Upper lobe of left lung (tissue), 4 donors: ENCODE results near the gene SIK3.

Source experiments
- CTCF ChIP-seq, 6 experiments: fragments of 450-650 bp in 4 of 6; fragments of 200-600 bp in 2 of 6; sonication (generic) in 2 of 6; IDR thresholded peaks; one replicate each; pipeline ENCODE4 v1.5.1; 2016 to 2019; ENCODE audit warnings: antibody characterized with exemption in 6 of 6
- POLR2A ChIP-seq, 4 donors: fragments of 450-650 bp; IDR thresholded peaks; one replicate each; pipeline ENCODE4 v1.5.1; 2016 to 2017; ENCODE audit warnings: antibody characterized with exemption in 4 of 4, mild to moderate bottlenecking in 2 of 4
- POLR2AphosphoS5 ChIP-seq, 2 donors: sonication (generic); formaldehyde crosslinking; IDR thresholded peaks; one replicate each; pipeline ENCODE4 v1.5.1; 2017; ENCODE audit warnings: antibody characterized with exemption in 2 of 2

DNA sequence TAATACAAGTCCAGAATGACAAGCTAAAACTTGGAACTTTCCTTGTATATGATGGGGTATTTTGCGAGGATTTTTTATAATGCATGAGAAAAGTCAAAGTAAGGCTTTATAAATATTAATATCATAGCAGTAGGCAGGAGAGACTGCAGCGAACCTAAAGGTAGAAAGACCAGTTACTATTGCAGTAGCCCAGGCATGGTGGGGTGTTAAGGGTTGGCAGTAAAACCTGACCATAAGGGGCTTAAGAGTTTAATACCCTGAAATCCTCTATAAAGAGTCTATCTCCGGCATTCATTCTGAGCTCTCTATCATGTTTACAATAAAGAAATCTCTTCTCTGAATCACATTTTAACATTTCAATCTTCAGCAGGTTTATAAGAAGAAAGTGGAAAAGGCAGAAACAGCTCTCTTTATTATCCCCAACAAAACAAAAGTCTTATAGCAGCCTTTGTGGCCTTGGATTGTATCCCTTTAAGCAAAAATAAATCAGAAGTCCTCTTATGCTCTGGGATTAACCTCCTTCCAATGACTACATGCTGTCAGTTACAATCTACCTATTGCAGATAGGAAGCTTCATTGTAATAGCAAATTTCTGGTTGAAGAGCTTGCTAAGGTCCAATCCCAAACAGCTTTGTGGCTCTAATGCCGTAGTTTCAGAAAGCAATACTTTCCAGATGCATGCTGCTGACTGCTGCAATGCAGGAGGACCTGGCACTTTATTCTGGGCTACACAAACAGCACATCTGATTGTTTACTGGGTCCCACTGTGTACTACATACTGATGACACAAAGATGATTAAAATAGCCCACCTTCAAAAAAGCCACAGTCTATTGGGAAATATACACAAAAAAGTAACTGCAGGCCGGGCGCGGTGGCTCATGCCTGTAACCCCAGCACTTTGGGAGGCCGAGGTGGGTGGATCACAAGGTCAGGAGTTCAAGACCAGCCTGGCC, 45.8 kb downstream of the SIK3 start:
- TF ChIP-seq CTCF (IDR thresholded peaks at IDR 0.05), result no peak
- TF ChIP-seq POLR2A (IDR thresholded peaks at IDR 0.05), result no peak
- no peak for TF ChIP-seq POLR2AphosphoS5 (IDR thresholded peaks at IDR 0.05)
